GM13977 (cell line): Measurements from ENCODE around the gene DOCK9.

Experiments used
- DNase-seq: peaks from one replicate; pipeline ENCODE4 v3.0.0; 2012; ENCODE audit warnings: low spot score
- in situ Hi-C: fragments of 300-500 bp; cut with MboI; formaldehyde crosslinking; loops from one replicate; pipeline ENCODE4 v1.12.0; 2022; ENCODE audit warnings: low sequenced_read_pairs, low pct_unique_long_range_greater_than_20kb, mixed read lengths, inconsistent platforms; ENCODE audit not compliant: unreplicated experiment
- TF ChIP-seq, protein P1 (sequence below): IDR thresholded peaks from 2 replicates; pipeline ENCODE4 v1.5.1; 2012; ENCODE audit warnings: mild to moderate bottlenecking, control low read depth; ENCODE audit not compliant: insufficient read depth; ENCODE audit errors: extremely low read depth, missing control alignments

Gene DOCK9

GRCh38 chr13:98890925-98891324 is 86.9 kb downstream of the DOCK9 start:
- in situ Hi-C loops = no loop called here
- TF ChIP-seq, protein P1, sequence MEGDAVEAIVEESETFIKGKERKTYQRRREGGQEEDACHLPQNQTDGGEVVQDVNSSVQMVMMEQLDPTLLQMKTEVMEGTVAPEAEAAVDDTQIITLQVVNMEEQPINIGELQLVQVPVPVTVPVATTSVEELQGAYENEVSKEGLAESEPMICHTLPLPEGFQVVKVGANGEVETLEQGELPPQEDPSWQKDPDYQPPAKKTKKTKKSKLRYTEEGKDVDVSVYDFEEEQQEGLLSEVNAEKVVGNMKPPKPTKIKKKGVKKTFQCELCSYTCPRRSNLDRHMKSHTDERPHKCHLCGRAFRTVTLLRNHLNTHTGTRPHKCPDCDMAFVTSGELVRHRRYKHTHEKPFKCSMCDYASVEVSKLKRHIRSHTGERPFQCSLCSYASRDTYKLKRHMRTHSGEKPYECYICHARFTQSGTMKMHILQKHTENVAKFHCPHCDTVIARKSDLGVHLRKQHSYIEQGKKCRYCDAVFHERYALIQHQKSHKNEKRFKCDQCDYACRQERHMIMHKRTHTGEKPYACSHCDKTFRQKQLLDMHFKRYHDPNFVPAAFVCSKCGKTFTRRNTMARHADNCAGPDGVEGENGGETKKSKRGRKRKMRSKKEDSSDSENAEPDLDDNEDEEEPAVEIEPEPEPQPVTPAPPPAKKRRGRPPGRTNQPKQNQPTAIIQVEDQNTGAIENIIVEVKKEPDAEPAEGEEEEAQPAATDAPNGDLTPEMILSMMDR = no peak
- DNase-seq = no peak

- DNase-seq = no peak
- TF ChIP-seq, protein P1 = no peak
- in situ Hi-C loops = no loop called here
These were observed 87.7 kb downstream of the DOCK9 start for GRCh38 chr13:98890186-98890585.

GRCh38 chr13:98889419-98890085 is 88.3 kb downstream of the DOCK9 start:
- no peak for DNase-seq
- in situ Hi-C loops = no loop called here
- TF ChIP-seq, protein P1 = no peak

DNA sequence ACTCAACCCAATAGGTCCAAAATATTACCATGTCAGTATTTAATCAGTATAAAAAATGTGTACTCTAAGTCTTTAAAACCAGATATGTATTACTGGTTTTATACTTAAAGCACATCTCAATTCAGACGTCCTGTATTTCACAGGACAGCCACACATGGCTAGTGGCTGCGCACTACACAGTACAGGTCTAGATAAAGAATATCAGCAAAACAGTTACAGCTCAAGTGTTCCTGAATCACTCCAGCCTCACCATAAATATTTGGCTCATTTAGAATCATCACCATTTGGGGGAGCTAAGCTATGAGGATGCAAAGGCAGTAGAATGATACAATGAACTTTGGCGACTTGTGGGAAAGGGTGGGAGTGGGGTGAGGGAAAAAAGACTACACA is 89.0 kb downstream of the DOCK9 start:
- no peak for DNase-seq
- TF ChIP-seq, protein P1 = no peak
- in situ Hi-C loops = no loop called here

GRCh38 chr13:98888222-98888889 is 89.5 kb downstream of the DOCK9 start:
- no peak for DNase-seq
- TF ChIP-seq, protein P1 = no peak
- in situ Hi-C loops = no loop called here

DNA sequence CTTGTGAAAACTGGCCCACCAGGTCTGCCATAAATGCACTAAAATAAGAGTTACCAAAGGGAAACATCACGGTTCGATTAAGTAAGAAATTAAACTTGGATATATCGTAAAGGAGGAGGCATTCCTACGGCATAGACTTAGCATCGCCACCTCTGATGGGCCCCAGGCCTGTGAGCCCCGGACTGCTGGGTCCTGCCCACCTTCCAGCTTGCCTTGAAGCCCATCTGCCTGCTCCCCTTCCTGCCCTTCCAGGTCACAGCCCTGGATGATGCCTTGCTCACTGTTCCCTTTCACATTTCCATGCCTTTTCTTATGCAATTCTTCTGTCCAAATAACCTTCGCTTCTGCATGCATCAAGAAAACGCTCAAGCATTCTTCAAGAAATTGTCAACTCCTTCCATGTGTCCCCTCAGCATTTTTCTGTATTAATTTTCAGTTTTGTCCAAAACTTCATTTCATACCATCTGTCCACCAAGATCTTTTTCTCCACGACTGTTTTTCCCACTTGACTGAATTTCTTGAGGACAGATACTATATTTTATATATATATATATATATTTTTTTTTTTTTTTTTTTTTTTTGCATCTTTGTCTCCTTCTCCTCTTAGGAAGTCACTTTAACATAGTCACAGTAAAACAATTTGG is 91.2 kb downstream of the DOCK9 start:
- no peak for DNase-seq
- in situ Hi-C loops = no loop called here
- TF ChIP-seq, protein P1 = no peak
